ENCODE results near the gene SGK1.

The SGK1 gene

DNA sequence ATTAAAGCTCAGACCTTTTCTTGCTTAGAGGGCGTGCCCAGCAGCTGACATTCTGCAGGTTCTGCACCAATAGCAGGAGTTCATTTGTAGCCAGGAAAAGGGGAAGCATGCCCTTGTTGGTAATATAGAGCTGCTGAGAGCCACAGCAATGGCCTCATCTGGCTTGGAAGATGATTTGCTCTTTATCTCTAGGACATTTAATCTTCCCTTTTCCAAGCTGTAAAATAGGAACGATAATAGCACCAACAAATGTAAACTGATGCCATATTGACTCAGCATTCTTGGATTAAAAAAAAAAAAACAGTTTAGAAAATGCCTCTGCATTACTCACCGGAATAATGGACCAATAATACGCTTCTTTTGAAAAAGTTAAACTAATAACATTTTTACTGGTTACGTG is 172.1 kb downstream of the SGK1 start:
- H3K9ac ChIP-seq (ENCODE audit: low read depth in 1 of 2, low read length in 2 of 2) = no peak overlapping the region
- H3K36me3 ChIP-seq (ENCODE audit: control insufficient read depth in 1 of 2, insufficient read depth in 2 of 2, low read length in 2 of 2) = no peaks in the 10 kb centered on the region

DNA sequence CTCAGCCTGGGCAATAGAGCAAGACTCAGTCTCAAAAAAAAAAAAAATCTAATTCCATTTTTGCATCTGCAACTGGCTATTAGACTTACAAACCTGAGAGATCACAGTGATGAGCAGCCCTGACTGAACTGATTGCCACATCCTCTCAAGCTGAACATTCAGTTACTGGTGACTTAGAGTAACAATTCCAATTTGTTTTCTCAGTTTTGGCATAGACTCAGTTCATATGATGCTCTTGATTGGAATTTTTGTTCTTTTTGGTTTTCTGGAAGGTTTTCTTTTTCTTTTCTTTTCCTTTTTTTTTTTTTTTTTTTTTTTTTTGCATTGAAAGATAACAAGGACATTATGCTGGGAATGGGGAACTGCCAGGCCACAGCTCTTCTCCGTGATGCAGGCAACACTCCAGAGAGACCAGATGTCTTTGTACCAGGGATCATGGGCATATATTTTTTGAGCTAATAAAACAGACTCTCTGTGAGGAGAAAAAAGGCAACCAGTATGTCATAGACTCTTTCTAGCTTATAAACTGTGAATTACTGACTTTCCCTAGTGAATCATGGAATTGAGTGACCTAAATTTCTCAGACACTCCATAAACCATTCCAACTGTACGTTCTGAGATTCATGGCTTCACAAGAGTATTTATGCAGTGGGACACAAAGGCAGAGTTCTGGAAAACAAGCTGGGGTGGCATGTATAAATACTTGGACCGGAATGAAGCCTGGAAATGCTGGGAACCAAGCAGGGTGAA is 179.5 kb downstream of the SGK1 start:
- H3K27me3 ChIP-seq (ENCODE audit: control insufficient read depth in 1 of 2, insufficient read depth in 2 of 2, low read length in 2 of 2) = no peaks in the 10 kb centered on the region
- no peak overlapping the region for H3K4me3 ChIP-seq (ENCODE audit: low read depth in 1 of 2, low read length in 2 of 2)
- H3K27ac ChIP-seq (ENCODE audit: low read depth, low read length) = no peak overlapping the region
- no peaks in the 10 kb centered on the region for H3K4me1 ChIP-seq (ENCODE audit: control insufficient read depth in 1 of 2, insufficient read depth in 2 of 2, low read length in 2 of 2)
- H3K9ac ChIP-seq (ENCODE audit: low read depth in 1 of 2, low read length in 2 of 2) = no peak overlapping the region
- H3K9me3 ChIP-seq (ENCODE audit: control insufficient read depth in 1 of 2, low read length in 2 of 2) = no peaks in the 10 kb centered on the region
- H3K36me3 ChIP-seq (ENCODE audit: control insufficient read depth in 1 of 2, insufficient read depth in 2 of 2, low read length in 2 of 2) = no peaks in the 10 kb centered on the region

More for the DNA sequence above, 172.1 kb downstream of the SGK1 start:
- H3K4me1 ChIP-seq (ENCODE audit: control insufficient read depth in 1 of 2, insufficient read depth in 2 of 2, low read length in 2 of 2) = no peaks in the 10 kb centered on the region
- H3K4me3 ChIP-seq (ENCODE audit: low read depth in 1 of 2, low read length in 2 of 2) = no peak overlapping the region
- no peaks in the 10 kb centered on the region for H3K9me3 ChIP-seq (ENCODE audit: control insufficient read depth in 1 of 2, low read length in 2 of 2)
- H3K27ac ChIP-seq (ENCODE audit: low read depth, low read length) = no peak overlapping the region
- no peaks in the 10 kb centered on the region for H3K27me3 ChIP-seq (ENCODE audit: control insufficient read depth in 1 of 2, insufficient read depth in 2 of 2, low read length in 2 of 2)

DNA sequence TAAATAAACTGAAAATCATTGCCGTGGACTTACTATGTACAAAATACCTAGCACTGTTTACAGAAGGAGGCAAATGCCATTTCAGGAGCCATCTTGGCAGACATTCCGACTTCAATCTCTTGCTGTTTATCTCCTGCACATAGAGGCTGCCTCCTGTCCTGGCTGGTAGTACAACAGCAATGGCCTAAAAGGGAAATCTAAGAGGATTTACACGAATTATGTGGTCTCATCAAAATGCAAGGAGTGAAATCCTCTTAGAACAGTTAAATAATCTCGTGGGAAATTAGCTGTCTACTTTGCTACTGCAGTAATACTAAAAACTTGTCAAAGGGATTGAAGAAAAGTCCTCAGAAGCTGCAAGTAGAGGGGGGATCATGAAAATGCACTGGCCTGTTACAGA is 183.3 kb downstream of the SGK1 start:
- Histone ChIP-seq H3K9ac (ENCODE audit: low read depth in 1 of 2, low read length in 2 of 2) (no peak overlapping the region), H3K27me3 (ENCODE audit: control insufficient read depth in 1 of 2, insufficient read depth in 2 of 2, low read length in 2 of 2) (no peaks in the 10 kb centered on the region), H3K36me3 (ENCODE audit: control insufficient read depth in 1 of 2, insufficient read depth in 2 of 2, low read length in 2 of 2) (no peaks in the 10 kb centered on the region), H3K4me3 (ENCODE audit: low read depth in 1 of 2, low read length in 2 of 2) (no peak overlapping the region), H3K9me3 (ENCODE audit: control insufficient read depth in 1 of 2, low read length in 2 of 2) (peaks cover 0 to 3% of the 10 kb centered on the region in 2 donors), H3K27ac (ENCODE audit: low read depth, low read length) (no peak overlapping the region), H3K4me1 (ENCODE audit: control insufficient read depth in 1 of 2, insufficient read depth in 2 of 2, low read length in 2 of 2) (no peaks in the 10 kb centered on the region)

DNA sequence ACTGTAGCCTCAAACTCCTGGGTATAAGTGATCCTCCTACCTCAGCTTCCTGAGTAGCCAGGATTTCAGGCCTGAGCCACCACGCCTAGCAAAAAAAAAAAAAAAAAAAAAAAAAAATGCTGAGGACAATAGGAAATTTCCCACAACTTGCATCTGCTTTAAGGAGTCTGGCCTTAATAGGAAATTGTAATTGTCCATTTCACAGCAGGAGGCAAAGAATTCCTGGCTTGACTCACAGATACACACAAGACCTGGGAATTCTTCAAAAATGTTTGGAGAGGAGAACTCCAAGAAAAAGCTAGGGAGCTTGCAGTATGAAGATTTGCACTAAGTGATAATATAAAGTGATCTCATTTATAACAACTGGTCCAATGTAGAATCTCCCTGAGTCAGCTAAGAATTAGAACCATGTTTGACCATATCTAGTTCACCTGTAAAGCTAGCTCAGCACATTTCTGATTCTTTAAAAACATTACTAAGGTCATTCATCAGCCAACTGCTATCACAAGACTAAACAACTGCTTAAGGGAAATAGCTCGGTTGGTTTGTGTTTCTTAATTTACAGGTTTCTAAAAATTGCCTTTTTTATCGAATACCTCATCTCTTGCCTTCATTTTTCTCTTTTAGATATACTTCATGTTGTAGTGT is 185.3 kb downstream of the SGK1 start:
- Histone ChIP-seq H3K4me3 (ENCODE audit: low read depth in 1 of 2, low read length in 2 of 2) (no peak overlapping the region), H3K36me3 (ENCODE audit: control insufficient read depth in 1 of 2, insufficient read depth in 2 of 2, low read length in 2 of 2) (no peaks in the 10 kb centered on the region), H3K27me3 (ENCODE audit: control insufficient read depth in 1 of 2, insufficient read depth in 2 of 2, low read length in 2 of 2) (no peaks in the 10 kb centered on the region), H3K9me3 (ENCODE audit: control insufficient read depth in 1 of 2, low read length in 2 of 2) (peaks cover 0 to 3% of the 10 kb centered on the region in 2 donors), H3K27ac (ENCODE audit: low read depth, low read length) (no peak overlapping the region), H3K4me1 (ENCODE audit: control insufficient read depth in 1 of 2, insufficient read depth in 2 of 2, low read length in 2 of 2) (no peaks in the 10 kb centered on the region), H3K9ac (ENCODE audit: low read depth in 1 of 2, low read length in 2 of 2) (no peak overlapping the region)

DNA sequence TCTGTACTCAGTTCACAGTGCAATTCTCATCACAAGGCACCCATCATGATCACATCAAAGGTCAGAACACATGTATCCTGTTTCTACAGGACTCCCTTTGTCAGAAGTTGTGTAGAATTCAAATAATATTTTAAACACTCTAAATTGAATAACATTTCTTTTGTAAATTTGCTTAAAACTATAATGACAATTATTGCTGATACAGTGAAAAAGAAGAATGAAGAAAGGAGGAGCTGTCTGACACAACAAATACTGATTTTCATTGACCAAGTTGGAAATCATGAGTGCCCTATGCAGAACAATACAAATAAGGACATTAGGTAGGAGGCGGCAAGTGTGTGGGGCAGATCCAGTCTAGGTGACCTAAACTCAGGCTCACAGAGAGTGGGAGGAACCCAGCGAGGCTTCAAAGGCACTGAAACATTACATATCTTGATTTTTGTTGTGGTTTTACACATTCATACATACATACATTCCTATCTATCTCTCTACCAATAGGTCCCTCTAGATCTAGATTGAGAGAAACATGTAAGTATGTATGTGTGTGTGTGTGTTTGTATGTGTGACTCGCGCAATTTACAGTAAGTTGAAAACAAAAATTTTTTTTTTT is 186.3 kb downstream of the SGK1 start:
- Histone ChIP-seq H3K27me3 (ENCODE audit: control insufficient read depth in 1 of 2, insufficient read depth in 2 of 2, low read length in 2 of 2) (no peaks in the 10 kb centered on the region), H3K9ac (ENCODE audit: low read depth in 1 of 2, low read length in 2 of 2) (no peak overlapping the region), H3K27ac (ENCODE audit: low read depth, low read length) (no peak overlapping the region), H3K4me3 (ENCODE audit: low read depth in 1 of 2, low read length in 2 of 2) (no peak overlapping the region), H3K36me3 (ENCODE audit: control insufficient read depth in 1 of 2, insufficient read depth in 2 of 2, low read length in 2 of 2) (no peaks in the 10 kb centered on the region), H3K9me3 (ENCODE audit: control insufficient read depth in 1 of 2, low read length in 2 of 2) (peaks cover 0 to 3% of the 10 kb centered on the region in 2 donors), H3K4me1 (ENCODE audit: control insufficient read depth in 1 of 2, insufficient read depth in 2 of 2, low read length in 2 of 2) (no peaks in the 10 kb centered on the region)

DNA sequence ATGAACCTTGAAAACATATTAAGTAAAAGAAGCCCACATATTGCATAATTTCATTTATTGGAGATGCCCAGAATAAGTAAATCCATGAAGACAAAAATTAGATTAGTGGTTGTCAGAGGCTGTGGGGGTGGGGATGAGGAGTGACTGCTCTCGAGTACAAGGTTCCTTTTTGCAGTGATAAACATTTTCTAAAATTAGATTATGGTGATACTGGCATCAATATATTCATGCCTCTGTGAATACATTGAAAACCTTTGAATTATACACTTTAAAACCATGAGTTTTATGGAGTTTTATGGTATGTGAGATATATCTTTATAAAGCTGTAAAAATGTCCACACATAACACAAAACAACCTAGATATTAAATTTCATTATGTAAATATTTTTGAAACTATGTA is 189.8 kb downstream of the SGK1 start:
- no peaks in the 10 kb centered on the region for H3K4me1 ChIP-seq (ENCODE audit: control insufficient read depth in 1 of 2, insufficient read depth in 2 of 2, low read length in 2 of 2)
- H3K4me3 ChIP-seq (ENCODE audit: low read depth in 1 of 2, low read length in 2 of 2) = no peak overlapping the region
- H3K36me3 ChIP-seq (ENCODE audit: control insufficient read depth in 1 of 2, insufficient read depth in 2 of 2, low read length in 2 of 2) = no peaks in the 10 kb centered on the region
- H3K27ac ChIP-seq (ENCODE audit: low read depth, low read length) = no peak overlapping the region
- peaks cover 0 to 3% of the 10 kb centered on the region in 2 donors for H3K9me3 ChIP-seq (ENCODE audit: control insufficient read depth in 1 of 2, low read length in 2 of 2)
- no peaks in the 10 kb centered on the region for H3K27me3 ChIP-seq (ENCODE audit: control insufficient read depth in 1 of 2, insufficient read depth in 2 of 2, low read length in 2 of 2)
- no peak overlapping the region for H3K9ac ChIP-seq (ENCODE audit: low read depth in 1 of 2, low read length in 2 of 2)

DNA sequence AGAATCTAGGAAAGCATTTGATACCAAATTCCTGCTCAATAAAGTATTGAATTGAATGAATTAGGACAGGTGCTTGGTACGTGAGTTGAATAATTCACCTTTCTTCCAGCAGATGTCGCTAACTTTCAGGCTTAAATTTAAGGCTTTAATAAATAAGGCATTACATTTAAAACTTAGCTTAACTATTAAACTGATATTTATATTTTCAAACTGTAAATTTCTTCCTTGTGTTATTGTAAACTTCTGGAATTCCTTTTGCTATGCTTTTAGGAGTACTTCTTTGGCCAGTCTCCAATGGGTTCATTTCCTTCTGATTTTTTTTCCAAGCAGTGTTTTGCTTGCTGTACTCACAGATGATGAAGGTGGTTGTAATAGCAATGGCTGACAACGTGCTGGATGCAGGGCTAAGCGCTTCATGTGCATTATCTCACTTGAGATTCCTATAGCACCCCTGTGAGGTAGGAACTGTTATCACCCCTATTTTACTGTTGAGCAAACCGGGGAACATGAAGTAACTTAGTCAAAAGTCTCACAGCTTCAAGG is 194.2 kb downstream of the SGK1 start:
- Histone ChIP-seq H3K9ac (ENCODE audit: low read depth in 1 of 2, low read length in 2 of 2) (no peak overlapping the region), H3K9me3 (ENCODE audit: control insufficient read depth in 1 of 2, low read length in 2 of 2) (no peaks in the 10 kb centered on the region), H3K4me1 (ENCODE audit: control insufficient read depth in 1 of 2, insufficient read depth in 2 of 2, low read length in 2 of 2) (no peaks in the 10 kb centered on the region), H3K36me3 (ENCODE audit: control insufficient read depth in 1 of 2, insufficient read depth in 2 of 2, low read length in 2 of 2) (no peaks in the 10 kb centered on the region), H3K27ac (ENCODE audit: low read depth, low read length) (no peak overlapping the region), H3K4me3 (ENCODE audit: low read depth in 1 of 2, low read length in 2 of 2) (no peak overlapping the region), H3K27me3 (ENCODE audit: control insufficient read depth in 1 of 2, insufficient read depth in 2 of 2, low read length in 2 of 2) (no peaks in the 10 kb centered on the region)

DNA sequence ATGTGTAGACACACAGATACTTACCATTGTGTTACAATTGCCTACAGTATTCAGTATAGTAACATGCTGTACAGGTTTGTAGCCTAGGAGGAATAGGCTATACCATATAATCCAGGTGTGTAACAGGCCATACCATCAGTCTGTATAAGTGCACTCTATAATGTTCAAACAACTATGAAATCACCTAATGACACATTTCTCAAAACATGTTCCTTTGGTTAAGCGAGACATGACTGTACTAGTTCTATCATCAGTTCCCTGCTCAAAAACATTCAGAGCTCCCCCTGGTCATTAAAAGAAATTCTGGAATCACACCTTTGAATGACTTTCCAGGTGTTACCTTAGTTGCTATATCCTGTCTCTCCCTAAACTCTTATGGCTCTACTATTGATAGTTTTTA is 195.1 kb downstream of the SGK1 start:
- Histone ChIP-seq H3K9me3 (ENCODE audit: control insufficient read depth in 1 of 2, low read length in 2 of 2) (no peaks in the 10 kb centered on the region), H3K36me3 (ENCODE audit: control insufficient read depth in 1 of 2, insufficient read depth in 2 of 2, low read length in 2 of 2) (no peaks in the 10 kb centered on the region), H3K27me3 (ENCODE audit: control insufficient read depth in 1 of 2, insufficient read depth in 2 of 2, low read length in 2 of 2) (no peaks in the 10 kb centered on the region), H3K4me1 (ENCODE audit: control insufficient read depth in 1 of 2, insufficient read depth in 2 of 2, low read length in 2 of 2) (no peaks in the 10 kb centered on the region), H3K4me3 (ENCODE audit: low read depth in 1 of 2, low read length in 2 of 2) (no peak overlapping the region), H3K9ac (ENCODE audit: low read depth in 1 of 2, low read length in 2 of 2) (no peak overlapping the region), H3K27ac (ENCODE audit: low read depth, low read length) (no peak overlapping the region)

DNA sequence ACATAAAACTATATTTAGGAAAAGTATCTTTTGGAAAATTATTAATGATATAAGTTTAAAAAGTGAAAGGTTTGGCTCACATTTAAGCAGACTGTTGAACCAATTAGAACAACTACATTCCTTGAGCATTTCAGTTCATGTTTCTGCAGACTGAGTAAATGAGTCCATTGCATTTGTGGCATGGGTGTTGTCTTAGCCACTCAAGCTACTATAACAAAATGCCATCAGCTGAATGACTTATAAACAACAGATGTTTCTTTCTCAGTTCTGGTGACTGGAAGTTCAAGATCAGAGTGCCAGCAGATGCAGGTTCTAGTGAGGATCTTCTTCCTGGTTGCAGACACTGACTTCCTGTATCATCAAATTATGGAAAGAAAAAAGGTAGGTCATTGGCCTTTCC is 198.4 kb downstream of the SGK1 start:
- no peak overlapping the region for H3K9ac ChIP-seq (ENCODE audit: low read depth in 1 of 2, low read length in 2 of 2)
- H3K4me3 ChIP-seq (ENCODE audit: low read depth in 1 of 2, low read length in 2 of 2) = no peak overlapping the region

More for the DNA sequence above, 198.4 kb downstream of the SGK1 start:
- no peaks in the 10 kb centered on the region for H3K36me3 ChIP-seq (ENCODE audit: control insufficient read depth in 1 of 2, insufficient read depth in 2 of 2, low read length in 2 of 2)
- H3K27ac ChIP-seq (ENCODE audit: low read depth, low read length) = no peak overlapping the region
- H3K9me3 ChIP-seq (ENCODE audit: control insufficient read depth in 1 of 2, low read length in 2 of 2) = no peaks in the 10 kb centered on the region
- H3K4me1 ChIP-seq (ENCODE audit: control insufficient read depth in 1 of 2, insufficient read depth in 2 of 2, low read length in 2 of 2) = no peaks in the 10 kb centered on the region
- no peaks in the 10 kb centered on the region for H3K27me3 ChIP-seq (ENCODE audit: control insufficient read depth in 1 of 2, insufficient read depth in 2 of 2, low read length in 2 of 2)
